Skin of body (tissue), 3 donors: ENCODE results near the gene CLIC5. TPM values are rescaled to one million over a fixed set of nuclear protein-coding genes. Genes with fewer than 3 reads are reported as not detected.

Experiments used
- DNase-seq: peaks from one replicate; lab custom pipeline; 2025; lab: John Stamatoyannopoulos, UW
- small RNA-seq: library from RNA; depleted of rRNA; stranded (forward); fragments of <200 nt; gene quantifications from one replicate; pipeline ENCODE3, GENCODE V24; 2014; ENCODE audit warnings: low replicate concordance
- total RNA-seq: library from RNA; depleted of rRNA; stranded (reverse); fragments of >200 nt; gene quantifications from one replicate; pipeline ENCODE4 v1.2.3, GENCODE V29; 2014

CLIC5 gene
- total RNA-seq, 1 donor from 2014 or later, result 4.0 TPM

GRCh38 chr6:45845567-45845966 is 170.1 kb downstream of the CLIC5 start:
- no peak for DNase-seq

- DNase-seq, result no peak
Observed at GRCh38 chr6:45844986-45845385, 170.7 kb downstream of the CLIC5 start.

GRCh38 chr6:45843848-45844521 is 171.7 kb downstream of the CLIC5 start:
- DNase-seq, result no peak

GRCh38 chr6:45841062-45841461 is 174.6 kb downstream of the CLIC5 start:
- no peak for DNase-seq

- no peak for DNase-seq
Observed at GRCh38 chr6:45838996-45839395, 176.7 kb downstream of the CLIC5 start.

GRCh38 chr6:45838451-45838850 is 177.2 kb downstream of the CLIC5 start:
- DNase-seq, result no peak

- DNase-seq, result no peak
Observed at GRCh38 chr6:45837541-45838200, 178.0 kb downstream of the CLIC5 start.

GRCh38 chr6:45836984-45837383 is 178.7 kb downstream of the CLIC5 start:
- no peak for DNase-seq

- DNase-seq, result no peak
Observed at GRCh38 chr6:45836438-45836824, 179.2 kb downstream of the CLIC5 start.

- no peak for DNase-seq
Observed at GRCh38 chr6:45835721-45836437, 179.8 kb downstream of the CLIC5 start.

- no peak for DNase-seq
Observed at GRCh38 chr6:45832063-45832462, 183.6 kb downstream of the CLIC5 start.

Small RNA genes lying within 50 kb of the gene (small RNA-seq; reads per million reads assigned to genes)
- gene RNU6-754P, result not detected

Other genes starting within 250 kb of the CLIC5 start
- gene ENPP4, start 114.1 kb upstream of the CLIC5 start, total RNA-seq, result 4.6 TPM
- gene ENPP5, start 155.1 kb upstream of the CLIC5 start, total RNA-seq, result 0.99 TPM